Activated naive CD4-positive, alpha-beta T cell treated with anti-CD3 and anti-CD28 coated beads, Interleukin-2, amount 50 U/mL, for 16 hours (primary cell): Measurements from ENCODE around the gene VPS8.
"Not testable (repeated sequence)": the region's sequence is repeated elsewhere in the genome, so short reads cannot be mapped to it uniquely, and the experiment has no call there.

Source experiments
- DNase-seq: peaks from one replicate; pipeline ENCODE4 v3.0.0-alpha.2; 2020

Gene VPS8

DNA sequence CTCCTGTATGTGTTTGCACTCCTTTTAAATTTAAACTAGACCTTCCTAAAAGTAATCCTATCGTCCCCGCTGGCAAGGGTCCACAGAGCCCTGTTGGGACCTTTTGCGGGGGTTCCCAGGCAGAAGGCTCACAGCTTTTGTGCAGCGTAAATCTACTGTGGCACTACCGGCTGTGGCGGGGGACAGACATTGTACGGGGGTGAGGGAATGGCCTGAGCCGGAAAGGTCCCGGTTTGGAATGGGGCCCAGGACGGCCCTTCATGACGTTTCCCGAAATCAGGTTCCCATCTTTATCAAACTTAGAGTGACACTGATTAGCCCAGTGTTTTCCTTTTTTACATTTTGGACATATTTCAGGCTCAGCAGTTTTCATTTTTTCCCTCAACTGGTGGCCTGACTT, 205.6 kb downstream of the VPS8 start:
- DNase-seq, result not testable (repeated sequence)

DNA sequence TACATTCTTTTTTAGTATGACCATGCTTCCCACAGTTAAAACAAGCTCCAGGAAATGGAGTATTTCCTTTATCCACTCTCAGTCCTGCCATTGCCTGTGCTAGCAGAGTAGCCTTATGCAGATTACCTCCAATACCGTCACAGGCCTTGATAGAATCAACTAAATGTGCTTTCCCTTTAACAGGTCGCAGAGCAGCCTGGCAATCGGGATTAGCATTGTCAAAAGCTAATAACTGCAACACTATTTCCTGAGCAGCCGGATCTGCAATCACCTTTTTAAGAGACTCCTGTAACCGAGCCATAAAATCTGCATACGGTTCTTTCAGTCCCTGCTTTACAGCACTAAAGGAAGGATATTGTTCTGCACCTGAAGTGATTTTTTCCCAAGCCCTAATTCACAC, 206.0 kb downstream of the VPS8 start:
- not testable (repeated sequence) for DNase-seq

DNA sequence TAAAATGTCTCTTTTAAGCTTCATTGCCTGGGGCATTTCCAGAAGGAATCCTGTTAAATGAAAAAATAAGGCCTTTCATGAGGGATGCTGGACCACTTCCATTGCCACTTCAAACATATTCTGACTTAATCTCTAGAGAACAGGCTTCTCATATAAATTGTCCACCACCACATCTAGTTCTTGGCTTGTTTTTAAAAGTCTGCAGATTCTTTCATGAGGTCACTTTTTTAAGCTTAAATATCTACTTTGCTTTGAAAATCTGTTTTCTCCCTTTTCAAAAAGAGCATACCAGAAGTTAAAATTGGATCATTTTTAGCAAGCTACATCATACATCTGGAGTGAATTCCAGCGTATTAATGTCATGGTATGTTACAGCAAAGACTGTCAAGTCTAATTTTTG, 209.3 kb downstream of the VPS8 start:
- no peak for DNase-seq

DNA sequence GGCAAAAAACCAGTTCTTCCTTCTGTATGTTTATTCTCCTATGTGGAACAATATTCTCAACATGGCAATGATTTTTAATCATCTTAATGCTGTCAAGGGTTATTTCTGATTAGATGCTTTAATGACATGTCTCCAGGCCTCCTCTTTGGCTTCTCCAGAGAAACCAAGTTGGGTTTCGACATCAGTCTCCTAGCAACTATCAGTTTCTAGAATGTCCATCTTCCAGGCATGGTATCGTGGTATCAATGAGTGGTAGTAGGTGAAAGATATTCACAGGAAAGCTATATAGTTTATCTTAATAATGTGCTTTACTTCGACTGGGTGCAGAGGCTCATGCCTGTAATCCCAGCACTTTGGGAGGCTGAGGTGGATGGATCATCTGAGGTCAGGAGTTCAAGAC, 212.4 kb downstream of the VPS8 start:
- no peak for DNase-seq

DNA sequence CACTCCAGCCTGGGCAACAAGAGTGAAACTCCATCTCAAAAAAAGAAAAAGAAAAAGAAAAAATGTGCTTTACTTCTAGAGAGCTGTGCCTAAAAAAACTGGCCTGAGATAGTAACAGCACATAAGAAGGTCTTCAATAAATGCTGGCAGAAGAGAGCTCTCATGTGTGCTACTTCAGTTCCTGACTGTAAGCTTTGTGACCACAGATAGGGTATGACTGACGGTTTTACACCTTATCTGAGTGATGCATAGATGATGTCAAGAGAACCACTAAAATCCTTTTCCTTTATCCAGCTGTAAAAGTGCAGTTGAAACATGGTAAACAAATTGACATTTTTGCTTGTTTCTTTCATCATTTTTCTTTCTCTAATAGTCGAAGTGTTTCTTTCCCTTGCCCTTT, 213.0 kb downstream of the VPS8 start:
- no peak for DNase-seq

DNA sequence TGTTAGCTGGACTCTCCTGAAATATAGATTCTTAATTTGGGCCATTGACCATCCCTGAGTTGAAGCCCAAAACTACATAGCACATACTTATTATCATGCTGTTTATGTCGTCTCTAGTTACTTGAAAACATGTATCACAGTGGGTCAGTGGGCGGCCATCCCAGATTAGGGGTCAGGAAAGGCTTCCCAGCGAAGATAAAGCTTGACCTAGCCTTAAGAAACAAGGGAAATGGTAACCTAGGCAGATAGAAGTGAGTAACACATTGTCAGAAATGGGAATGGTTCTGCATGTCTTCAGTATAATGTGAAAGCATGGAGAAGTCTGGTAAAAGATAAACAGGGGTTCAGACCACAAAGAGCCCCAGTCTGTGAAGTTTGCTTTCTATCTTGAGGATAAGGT, 216.2 kb downstream of the VPS8 start:
- no peak for DNase-seq

DNA sequence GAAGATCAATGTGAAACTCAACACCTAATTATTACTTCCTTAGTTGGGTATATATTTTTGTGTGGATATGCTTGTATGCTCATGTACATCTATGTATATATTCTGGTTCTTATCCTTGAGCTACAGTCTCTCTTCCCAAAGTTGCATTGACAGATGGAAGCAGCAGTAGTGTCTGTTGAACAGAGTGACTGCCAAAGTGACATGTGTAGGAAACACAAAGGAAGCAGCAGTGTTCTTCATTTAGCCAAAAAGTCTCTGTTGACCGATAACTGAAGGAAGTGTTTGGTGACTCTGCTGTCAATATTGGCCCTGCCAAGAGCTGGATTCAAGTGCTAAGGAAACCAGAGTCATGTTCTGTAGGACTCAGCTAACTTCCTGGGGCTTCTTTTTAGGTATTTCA, 217.1 kb downstream of the VPS8 start:
- no peak for DNase-seq

DNA sequence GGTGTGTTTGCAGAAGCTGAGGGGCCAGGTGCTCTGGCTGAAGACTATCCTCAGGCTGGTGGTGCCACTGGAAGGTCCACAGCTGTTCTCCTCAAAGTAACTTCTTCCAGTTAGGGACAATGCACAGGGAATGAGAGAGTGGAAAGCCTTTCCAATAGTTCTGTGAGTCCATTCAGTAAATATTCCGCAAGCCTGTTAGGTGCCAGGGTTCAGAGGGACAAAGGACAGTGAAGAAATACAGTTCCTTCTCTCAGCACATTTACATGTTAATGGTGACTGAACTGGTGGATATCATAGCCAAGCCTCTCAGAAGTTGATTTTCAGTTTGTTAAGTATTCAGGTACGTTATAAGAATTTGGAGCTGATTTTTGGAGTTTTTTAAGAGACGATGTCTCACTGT, 218.4 kb downstream of the VPS8 start:
- DNase-seq, result no peak

DNA sequence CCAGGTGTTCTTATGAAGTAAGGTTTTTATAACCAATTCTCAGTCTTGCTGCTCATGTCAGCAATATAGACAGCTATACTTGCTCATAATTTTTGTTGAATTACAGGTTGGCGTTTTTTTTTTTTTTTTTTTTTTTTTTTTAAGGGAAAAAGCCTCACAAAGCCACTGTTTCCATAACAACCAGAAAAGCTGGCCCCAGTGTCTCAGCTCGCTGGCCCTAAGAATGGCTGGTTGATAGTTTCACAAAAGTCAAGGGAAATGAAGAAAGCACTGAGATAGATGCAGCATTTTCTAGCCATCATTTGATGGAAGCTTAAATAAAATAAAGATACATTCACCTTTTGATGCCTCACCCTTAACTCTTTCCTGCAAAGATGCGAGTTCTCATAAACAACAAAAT, 219.0 kb downstream of the VPS8 start:
- no peak for DNase-seq

DNA sequence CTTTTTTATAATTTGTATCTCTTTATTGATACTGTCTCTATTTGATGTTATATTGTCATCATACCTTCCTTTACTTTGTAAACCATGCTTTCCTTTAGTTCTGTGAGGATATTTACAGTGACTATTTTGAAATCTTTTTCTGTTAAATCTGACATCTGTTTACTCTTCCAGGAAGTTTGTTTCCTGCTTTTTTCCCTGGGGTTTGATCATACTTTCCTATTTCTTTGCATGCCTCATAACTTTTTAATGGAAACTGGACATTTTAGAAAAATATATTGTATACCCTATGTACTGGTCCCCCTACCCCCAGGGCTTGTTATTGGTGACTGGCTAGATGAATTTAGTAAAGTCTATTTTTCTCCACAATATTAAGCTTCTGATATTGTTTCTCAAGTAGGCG, 225.8 kb downstream of the VPS8 start:
- DNase-seq, result no peak

DNA sequence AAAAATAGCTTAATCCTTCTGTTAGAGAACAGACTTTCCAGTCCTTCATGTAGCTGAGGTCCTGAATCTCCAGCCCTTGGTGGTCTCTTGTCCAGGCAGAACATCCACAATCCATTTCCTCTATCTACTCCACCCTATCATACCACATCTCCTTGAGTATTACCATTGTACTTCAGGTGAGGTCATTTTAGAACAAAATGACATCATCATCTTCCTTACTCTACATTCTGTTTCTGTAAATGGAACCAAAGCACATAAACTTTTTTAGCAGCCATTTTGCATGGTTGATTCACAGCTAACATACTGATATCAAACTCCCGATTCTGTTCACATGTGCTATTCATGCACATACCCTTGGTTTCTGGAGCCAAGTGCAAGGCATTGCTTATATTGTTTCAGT, 228.5 kb downstream of the VPS8 start:
- DNase-seq, result no peak

DNA sequence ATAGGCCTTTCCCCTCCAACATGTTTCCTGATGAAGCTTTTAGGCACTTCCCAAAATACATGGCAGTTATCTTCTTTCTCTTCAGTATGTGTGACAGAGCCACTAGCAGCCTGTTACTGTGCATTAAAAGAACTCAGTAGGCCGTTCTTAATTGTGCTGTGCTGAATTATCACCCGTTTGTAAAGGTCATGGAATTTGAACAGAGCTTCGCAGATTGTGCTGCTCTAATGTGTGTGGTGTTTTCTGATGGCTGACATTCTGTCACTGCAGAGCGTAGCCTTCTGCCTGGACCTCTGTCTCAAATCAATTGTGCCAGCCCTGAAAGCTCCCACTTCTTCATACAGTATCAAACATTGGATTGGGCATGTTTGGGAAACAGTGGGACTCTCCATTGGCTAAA, 229.6 kb downstream of the VPS8 start:
- no peak for DNase-seq

DNA sequence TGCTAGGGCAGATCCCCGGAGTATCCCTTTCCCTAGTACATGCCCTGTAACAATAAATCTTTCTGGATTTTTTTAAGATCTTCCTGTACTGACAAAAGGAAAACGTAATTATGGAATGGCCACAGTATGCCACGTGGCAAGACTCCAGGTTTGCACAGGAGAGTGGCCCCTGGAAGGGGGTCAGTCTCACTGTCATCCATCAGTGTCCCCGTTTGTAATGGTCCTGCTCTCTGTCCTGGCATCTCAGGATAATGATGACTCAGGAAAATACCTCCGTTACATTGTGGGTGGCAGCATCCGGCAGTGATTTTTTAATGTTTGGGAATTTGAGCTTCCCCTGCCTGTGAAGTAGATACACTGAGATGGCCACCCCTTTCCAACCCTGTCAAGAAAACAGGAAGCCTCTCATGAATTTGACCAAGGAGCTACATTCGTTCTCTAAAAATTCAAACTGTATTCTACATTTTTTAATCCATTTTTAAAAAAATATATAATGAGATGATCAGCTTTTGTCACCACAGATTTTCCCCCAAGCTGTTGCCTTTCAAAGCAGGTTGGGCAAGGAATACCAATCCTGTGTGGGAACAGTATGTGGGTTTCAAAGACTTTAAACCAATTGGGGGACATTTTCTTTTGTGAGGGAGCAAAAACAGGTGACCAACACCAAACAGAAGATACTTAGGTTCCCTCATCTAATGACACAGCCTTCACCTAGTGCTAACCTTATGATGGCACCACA, 230.5 kb downstream of the VPS8 start:
- DNase-seq, result no peak

DNA sequence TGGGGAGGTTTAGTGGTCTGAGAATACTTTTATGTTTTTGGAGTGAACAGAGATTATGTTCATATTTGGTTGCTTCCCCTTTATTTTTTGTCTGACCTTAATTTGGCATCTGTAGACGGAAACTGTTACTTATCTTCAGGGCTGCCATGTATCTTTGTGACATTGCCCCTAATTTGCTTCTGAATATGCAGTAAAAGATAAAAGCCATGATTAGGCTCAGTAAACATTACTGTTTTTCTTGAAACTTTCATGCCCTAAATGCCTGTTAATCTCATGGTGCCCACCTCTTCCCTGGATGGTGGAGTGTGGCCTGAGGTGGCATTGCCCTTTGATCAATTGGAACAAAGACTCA, 234.2 kb downstream of the VPS8 start:
- no peak for DNase-seq

DNA sequence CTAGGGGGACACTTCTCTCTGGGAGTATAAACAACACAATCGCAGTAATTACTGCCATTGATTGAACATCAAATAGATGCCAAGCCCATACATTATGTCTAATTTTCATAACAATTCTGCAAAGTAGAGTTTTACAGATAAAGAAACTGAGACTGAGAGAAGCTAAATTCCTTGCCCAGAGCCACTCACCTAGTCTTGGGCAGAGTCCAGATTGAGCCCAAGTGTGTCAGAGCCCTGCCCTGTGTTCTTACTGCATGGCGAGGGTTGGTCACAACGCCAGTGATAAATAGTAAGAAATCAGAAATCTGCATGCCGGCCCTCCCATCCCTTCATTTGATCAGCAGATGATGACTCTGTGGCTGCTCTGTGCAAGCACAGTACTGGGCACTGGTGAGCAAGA, 234.6 kb downstream of the VPS8 start:
- DNase-seq, result no peak

DNA sequence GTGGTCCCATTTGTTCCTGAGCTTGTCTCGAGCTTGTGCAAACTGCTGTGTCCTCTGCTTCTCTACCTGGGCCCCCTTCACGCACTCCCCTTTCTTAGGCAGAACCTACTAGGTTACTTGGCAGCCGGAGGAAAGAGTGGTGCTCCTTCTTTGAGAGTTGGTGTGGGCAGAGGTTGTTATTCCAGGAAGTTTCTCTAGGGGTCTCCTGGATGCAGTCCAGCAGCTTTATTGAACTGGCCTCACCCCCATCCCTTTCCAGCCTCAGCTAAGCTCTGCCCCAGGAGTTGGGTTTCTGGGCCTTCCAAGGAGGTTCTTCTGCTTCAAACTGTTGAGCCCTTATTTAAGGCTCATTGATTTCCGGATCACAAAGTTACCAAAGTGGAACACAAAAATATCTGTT, 237.7 kb downstream of the VPS8 start:
- no peak for DNase-seq

DNA sequence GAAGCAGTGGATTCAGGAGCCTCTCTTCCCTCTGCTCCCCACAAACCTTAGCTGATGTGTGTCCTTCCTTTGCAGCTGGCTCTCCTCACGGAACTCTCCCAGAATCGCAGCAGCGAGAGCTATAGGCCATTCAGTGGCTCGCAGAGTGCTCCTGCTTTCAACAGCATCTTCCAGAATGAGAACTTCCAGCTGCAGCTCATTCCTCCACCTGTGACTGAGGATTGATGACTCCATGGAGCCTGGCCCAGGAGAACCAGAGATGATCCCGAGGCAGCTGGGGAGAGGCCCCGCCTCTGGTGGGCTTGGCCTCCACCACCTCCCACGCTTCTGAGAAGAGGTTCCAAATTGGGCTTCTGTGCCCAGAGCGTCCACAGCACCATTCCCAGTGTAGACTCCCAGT, 239.8 kb downstream of the VPS8 start:
- DNase-seq, result no peak

DNA sequence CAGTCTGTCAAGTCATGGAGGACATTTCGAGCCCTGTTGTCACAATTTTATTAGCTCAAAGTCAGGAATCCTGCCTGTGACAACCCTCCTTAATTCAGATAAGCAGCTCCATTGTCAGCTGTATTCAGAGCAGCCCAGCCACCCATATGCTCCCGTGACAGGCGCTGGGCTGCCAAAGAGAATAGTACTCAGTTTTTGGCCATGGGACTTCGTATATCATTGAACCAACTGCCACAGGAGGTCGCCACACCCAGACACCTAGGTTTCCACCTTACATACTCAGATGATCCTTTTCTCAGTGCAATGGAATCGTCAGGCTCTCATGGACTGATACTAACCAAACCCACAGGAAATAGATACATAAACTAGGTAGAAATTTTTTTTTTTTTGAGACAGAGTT, 240.7 kb downstream of the VPS8 start:
- no peak for DNase-seq

DNA sequence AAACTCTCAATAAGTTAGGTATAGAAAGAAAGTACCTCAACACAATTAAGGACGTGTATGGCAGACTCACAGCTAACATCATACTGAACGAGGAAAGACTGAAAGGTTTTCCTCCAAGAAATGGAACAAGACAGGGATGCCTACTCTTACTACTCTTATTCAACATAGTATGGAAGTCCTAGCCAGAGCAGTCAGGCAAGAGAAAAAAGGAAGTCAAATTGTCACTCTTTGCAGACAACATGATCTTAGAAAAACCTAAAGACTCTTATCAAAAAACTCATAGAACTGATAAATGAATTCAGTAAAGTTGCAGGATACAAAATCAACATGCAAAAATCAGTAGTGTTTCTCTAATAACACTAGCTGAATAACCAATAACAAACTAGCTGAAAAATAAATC, 244.9 kb downstream of the VPS8 start:
- no peak for DNase-seq

DNA sequence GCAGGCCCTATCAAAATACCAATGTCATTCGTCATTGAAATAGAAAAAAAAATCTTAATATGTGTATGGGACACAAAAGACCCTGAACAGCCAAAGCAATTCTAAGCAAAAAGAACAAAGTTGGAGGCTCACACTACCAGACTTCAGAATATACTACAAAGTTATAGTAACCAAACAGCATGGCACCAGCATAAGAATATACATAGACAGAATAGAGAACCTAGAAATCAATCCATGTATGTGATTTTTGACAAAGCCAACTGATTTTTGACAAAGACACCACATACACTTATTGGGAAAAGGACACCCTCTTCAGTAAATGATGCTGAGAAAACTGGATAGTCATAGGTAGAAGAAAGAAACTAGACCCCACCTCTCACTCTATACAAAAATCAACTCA, 245.9 kb downstream of the VPS8 start:
- no peak for DNase-seq

DNA sequence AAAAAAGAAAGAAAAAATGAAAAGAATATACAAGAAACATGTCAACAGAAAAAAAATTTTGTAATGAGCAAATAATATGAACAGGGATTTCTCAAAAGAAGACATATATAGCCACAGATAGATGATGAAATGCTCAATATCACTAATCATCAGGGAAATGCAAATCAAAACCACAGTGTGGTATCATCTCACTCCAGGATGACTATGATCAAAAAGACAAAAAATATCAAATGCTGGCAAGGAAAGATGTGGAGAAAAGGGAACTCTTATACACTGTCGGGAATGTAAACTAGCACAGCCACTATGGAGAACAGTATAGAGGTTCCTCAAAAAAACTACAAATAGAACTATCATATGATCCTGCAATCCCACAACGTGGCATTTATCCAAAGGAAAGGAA, 246.8 kb downstream of the VPS8 start:
- DNase-seq, result no peak

DNA sequence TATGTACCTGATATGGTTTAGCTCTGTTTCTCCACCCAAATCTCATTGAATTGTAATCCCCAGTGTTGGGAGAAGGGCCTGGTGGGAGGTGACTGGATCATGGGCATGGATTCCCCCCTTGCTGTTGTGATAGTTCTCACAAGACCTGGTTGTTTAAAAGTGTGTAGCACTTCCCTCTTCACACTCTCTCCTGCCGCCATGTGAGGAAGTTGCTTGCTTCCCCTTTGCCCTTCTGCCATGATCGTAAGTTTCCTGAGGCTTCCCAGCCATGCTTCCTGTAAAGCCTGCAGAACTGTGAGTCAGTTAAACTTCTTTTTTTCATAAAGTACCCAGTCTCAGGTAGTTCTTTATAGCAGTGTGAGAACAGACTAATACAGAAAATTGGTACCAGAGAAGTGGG, 247.8 kb downstream of the VPS8 start:
- DNase-seq, result no peak

DNA sequence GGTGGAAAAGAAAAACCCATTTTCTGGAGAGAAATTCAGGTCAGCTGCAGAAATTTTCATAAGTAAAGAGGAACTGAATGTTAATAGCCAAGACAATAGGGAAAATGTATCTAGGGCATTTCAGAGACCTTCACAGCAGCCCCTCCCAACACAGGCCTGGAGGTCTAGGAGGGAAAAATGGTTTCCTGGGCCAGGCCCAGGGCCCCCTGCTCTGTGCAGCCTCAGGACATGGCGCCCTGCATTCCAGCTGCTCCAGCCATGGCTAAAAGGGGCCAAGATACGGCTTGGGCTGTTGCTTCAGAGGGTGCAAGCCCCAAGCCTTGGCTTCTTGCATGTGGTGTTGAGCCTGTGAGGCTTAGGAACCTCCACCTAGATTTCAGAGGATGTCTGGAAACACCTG, 248.7 kb downstream of the VPS8 start:
- no peak for DNase-seq

DNA sequence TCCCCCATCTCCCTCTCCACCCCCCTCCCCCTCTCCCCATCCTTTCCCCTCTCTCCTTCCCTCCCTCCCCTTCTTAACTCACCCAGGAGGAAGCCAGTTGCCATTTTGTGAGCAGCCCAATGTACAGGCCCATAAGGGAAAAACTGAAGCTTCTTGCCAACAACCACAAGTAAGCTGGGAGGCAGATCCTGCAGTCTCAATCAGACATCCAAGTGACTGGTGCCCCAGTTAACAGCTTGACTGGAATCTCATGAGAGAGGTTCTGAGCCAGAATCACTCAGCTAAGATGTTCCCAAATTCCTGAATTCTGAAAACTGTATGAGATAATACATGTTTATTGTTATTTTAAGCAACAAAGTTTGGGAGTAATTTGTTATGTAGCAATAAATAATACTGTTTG, 250.2 kb downstream of the VPS8 start:
- no peak for DNase-seq

DNA sequence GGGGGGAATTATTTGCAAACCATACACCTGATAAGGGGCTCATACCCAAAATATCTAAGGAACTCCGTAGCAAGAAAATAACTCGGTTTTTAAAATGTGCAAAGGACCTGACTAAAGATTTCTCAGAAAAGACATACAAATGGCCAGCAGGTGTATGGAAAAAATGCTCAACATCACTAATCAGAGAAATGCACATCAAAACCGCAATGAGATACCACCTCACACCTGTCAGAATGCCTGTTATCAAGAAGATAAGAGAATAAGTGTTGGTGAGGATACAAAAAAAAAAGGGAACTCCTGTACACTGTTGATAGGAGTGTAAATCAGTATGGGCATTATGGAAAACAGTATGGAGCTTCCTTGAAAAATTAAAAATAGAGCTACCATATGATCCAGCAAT, 251.5 kb downstream of the VPS8 start:
- DNase-seq, result no peak

DNA sequence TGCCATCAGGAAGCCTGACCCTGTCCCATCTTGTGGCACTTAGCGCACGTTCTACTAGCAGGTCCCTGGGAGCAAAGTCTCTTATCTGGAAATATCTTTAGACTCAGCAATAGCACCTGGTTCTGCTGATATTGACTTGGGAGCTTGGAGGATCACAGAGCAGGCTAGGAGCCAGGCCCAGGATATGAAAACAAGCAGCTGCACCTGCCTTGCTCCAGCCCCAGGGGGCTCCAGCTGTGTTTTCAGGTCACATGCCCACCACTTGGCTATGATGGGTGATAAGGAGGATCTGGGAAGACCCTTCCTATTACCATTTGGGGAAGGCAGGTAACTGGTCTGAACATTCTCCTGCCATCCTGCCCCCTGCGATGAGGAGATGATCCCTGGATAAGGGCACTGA, 253.1 kb downstream of the VPS8 start:
- DNase-seq, result no peak
